SIG-M5 (cell line): ENCODE data around the gene TRIM39.

Source experiments
- DNase-seq: peaks from one replicate; lab custom pipeline; 2025; lab: John Stamatoyannopoulos, UW

The TRIM39 gene

GRCh38 chr6:30327232-30327746 is 562 bp downstream of the TRIM39 start:
- no peak for DNase-seq

DNA sequence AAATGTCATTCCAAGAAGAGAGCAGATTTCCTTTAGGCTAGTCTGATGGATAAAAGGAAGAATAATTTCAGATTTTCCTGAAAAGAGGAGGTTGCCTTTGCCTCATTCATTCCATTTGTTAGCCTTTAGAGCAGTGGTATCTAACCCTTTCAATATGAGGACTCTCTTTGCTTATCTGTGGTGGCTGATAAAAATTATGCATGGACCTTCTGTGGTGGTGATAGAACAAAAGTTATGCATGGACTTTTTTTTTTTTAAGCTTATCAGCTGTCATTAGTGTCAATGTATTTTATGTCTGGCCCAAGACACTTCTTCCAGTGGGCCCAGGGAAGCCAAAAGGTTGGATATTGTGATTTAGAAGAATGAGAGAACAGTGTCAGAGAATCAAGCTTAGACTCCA is 1.7 kb downstream of the TRIM39 start:
- DNase-seq: no peak

DNA sequence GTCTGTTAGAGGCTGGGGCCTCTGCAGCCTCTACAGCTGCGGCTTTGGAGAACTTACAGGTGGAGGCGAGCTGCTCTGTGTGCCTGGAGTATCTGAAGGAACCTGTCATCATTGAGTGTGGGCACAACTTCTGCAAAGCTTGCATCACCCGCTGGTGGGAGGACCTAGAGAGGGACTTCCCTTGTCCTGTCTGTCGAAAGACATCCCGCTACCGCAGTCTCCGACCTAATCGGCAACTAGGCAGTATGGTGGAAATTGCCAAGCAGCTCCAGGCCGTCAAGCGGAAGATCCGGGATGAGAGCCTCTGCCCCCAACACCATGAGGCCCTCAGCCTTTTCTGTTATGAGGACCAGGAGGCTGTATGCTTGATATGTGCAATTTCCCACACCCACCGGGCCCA is 2.6 kb downstream of the TRIM39 start:
- DNase-seq: no peak

DNA sequence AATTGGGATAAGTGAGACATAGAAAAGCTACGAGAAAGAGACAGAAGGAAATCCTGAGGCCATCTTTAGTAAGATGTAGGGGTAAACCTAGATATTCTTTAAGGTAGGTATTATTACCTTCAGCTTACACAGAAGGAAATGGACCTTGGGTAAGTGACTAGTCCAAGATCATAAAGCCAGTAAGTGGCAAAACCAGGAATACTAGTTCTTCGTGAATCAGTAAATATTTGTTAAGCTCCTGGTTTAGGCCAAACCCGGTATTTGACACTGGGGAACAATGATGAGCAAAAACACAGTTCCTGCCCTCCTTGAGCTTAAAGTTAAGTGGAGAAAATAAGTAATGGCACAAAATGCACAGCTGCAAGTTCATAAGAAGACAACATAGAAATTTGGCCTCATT is 5.3 kb downstream of the TRIM39 start:
- no peak for DNase-seq

- no peak for DNase-seq
Measured at GRCh38 chr6:30334075-30334783, 7.5 kb downstream of the TRIM39 start.

DNA sequence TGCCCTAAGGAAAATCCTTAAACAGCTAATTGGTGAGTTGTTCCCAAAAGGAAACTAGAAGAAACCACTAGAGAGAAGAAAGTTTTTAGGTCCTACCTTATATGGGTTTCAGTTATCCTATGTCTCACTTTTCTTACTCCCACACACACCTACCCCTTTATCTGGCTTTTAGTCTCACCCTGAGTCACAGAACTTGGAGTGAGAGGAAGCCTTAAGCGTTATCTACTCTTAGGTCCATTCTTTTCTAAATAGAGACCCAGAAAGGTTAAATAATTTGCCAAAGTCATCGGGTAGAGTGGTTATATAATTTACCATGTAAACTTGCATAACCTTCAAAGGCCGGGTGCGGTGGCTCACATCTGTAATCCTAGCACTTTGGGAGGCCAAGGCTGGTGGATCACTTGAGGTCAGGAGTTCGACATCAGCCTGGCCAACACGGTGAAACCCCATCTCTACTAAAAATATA is 13.9 kb downstream of the TRIM39 start:
- no peak for DNase-seq

DNA sequence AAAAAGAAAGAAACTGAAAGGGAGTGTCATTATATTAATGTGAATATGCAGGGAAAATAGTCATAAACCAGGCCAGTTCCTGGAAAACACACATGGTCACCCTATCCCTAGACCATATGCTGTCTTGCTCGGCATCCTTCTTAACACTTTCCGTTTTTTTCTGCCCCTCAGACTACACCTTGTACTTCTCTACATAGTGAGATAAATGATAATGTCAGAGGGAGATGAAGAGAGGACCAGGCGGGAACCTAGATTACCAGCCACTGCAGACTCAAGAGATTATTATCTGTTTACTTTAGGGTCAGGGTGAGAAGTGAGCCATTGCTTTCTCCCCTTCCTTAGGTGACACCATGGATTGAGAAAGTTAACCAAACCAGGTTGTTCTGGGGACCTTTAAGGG is 14.5 kb downstream of the TRIM39 start:
- no peak for DNase-seq

- no peak for DNase-seq
Measured at GRCh38 chr6:30341728-30342127, 15.0 kb downstream of the TRIM39 start.

DNA sequence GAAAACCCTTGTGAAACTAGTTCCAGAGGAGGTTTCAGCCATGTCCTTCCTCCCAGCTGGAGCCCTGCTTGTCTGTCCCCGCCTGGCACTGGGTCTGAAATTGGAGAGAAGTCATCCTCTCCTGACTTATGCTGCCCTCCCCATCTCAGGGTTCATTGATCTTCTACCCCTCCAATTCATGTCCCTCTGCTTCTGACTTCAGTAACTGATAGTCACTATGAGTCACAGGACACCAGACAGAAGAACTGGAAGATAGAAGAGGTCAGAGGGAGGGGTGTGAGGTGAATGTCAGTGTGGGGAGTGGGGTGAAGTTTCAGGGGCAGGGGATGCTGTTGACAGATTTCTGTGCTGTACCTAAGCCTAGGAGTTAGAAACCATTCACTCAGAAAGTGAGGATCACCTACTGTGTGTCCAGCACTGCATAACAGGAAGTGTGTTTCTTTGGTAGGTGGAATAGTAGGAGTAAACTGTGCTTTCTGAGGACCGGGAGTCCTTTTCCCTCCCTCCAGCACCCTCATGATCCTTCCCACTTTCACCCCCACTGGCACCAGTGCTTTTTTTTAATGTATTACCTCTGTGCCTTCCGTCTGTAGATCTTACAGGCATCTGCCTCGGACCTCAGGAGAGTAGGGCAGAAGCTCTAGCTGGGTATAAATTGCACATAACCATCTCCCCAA is 17.6 kb downstream of the TRIM39 start:
- DNase-seq: no peak

- DNase-seq: no peak
Measured at GRCh38 chr6:30344868-30345671, 18.3 kb downstream of the TRIM39 start, which contains the start of gene RPP21. Gene RPP21, plus strand, starts transcription at chr6:30345156. Its CDS starts 16 bp downstream, at chr6:30345172.

DNA sequence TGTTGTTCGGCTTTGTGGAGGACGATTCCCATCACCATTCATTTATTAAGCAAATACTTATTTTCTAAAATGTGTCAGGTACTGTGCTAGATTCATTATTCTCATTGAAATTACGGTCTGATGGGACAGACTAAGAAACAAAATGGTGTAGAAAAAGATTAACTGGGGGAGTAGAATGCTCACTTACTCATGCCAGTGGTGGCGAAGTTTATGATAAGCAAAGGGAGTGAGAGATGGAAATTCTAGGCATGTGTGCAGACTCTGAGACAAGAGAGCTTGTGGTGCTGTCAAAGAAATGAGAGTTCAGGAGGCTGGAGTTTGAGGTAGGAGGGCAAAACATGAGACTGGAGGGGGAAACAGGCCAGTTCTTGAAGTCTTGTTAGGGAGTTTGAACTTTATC is 19.1 kb downstream of the TRIM39 start:
- no peak for DNase-seq

GRCh38 chr6:30348957-30349356 is 22.2 kb downstream of the TRIM39 start:
- DNase-seq: no peak

GRCh38 chr6:30349421-30350177 is 22.9 kb downstream of the TRIM39 start:
- no peak for DNase-seq

- DNase-seq: no peak
Measured at GRCh38 chr6:30350524-30350923, 23.8 kb downstream of the TRIM39 start.

- DNase-seq: no peak
Measured at GRCh38 chr6:30352550-30352949, 25.8 kb downstream of the TRIM39 start.

DNA sequence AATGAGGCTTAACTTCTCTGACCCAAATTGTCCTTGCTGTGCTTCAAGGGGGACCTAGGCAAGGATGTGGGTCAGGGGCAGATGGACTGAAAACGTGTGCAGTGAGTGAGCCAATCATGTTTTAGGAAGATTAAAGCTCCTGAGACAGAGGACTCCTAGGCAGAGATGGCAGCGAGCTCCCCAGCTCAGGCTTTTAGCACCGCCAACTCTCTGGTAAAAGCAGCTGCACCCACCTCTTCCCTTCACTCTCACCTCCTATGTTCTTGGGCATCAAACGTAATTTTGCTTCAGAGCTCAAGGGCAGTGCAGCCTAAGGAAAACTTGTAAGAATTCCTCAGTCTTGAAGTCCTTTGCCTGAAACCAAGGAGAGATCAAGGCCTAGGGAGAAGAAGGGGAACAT is 28.6 kb downstream of the TRIM39 start:
- DNase-seq: no peak

DNA sequence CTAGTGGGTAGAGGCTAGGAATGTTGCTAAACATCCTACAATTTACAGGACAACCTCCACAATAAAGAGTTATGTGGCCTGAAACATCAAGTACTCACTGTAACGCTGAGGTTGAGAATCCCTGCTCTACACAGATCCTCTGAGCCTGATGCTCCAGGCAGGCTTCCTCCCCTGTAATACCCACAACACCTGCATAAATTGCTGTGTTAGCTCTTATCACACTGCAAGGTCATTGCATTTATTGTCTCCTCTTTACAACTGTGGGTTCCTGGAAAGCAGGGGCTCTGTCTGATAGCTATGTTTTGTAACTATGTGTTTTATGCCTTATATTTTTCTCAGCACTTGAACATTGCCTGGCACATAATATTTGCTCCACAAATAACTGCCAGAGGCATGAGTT is 29.8 kb downstream of the TRIM39 start:
- DNase-seq: no peak

DNA sequence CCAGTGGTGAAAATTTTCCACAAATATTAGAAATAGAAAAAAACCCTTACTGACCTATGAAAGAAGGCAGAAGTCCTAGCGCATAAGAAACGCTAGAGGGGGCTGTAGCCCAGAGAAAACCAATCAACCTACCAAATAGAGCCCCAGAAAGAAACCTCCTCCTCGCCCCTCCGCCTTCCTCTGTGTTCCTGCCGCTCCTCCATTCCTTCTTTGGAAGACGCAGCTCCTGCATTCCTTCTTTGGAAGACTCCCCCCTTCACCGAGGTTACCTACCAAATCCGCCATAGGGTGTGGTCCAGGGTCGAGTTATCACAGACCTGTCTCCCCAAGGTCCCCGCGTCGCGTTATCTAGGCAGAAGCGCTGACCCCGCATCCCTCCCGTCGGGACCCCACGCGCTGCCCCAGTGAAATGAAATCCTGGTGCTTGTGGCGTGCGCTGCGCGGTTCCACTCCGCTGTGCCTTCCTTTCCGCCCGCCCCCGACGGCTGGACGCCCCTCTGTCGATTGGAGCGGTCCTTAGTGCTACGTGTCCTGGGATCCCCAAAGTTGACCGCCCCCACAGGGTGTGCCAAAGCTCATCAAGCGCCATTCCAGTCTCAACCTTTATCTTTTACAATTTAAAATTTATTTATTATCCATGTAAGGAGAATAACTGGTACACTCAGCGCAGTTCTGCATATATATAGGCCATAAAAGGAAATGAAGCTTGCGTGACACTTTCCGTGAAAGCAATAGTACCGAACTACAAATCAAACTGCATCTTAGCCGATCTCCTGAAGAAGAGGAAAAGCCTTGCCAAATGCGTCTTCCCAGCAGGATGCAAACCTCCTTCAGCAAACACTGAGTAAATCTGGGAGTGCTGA is 31.2 kb downstream of the TRIM39 start:
- DNase-seq: no peak

- DNase-seq: no peak
Measured at GRCh38 chr6:30359276-30359675, 32.5 kb downstream of the TRIM39 start.

GRCh38 chr6:30360139-30360538 is 33.4 kb downstream of the TRIM39 start:
- no peak for DNase-seq

DNA sequence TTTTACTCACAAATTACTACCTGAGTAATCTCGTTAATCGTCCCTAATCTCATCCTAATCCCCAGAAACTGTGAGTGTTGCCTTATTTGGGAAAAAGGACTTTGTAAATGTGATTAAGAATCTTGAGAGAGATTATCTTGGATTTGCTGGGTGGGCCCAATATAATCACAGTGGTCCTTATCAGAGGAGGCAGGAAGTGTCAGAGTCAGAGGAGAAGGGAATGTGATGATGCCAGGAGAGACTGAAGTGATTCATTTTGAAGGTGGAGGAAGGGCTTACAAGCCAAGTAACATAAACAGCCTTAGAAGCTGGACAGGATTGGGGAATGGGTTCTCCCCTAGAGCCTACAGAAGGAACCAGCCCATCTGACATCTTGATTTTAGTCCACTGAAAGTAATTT is 34.9 kb downstream of the TRIM39 start:
- no peak for DNase-seq
